Measurements from ENCODE around the gene RUVBL2.

RUVBL2 gene

GRCh38 chr19:49010453-49010852 is 16.8 kb downstream of the RUVBL2 start:
- DNase-seq (ENCODE audit: low read depth): no peak
- H3K4me3 ChIP-seq (ENCODE audit: low read depth, low read length): no peak overlapping the region
- TF ChIP-seq CTCF (conservative IDR thresholded peaks at IDR 0.05; ENCODE audit: low read depth, low read length): no peak

GRCh38 chr19:49011194-49011593 is 17.5 kb downstream of the RUVBL2 start:
- H3K4me3 ChIP-seq (ENCODE audit: low read depth, low read length): no peak overlapping the region
- TF ChIP-seq CTCF (conservative IDR thresholded peaks at IDR 0.05; ENCODE audit: low read depth, low read length): no peak
- DNase-seq (ENCODE audit: low read depth): no peak

DNA sequence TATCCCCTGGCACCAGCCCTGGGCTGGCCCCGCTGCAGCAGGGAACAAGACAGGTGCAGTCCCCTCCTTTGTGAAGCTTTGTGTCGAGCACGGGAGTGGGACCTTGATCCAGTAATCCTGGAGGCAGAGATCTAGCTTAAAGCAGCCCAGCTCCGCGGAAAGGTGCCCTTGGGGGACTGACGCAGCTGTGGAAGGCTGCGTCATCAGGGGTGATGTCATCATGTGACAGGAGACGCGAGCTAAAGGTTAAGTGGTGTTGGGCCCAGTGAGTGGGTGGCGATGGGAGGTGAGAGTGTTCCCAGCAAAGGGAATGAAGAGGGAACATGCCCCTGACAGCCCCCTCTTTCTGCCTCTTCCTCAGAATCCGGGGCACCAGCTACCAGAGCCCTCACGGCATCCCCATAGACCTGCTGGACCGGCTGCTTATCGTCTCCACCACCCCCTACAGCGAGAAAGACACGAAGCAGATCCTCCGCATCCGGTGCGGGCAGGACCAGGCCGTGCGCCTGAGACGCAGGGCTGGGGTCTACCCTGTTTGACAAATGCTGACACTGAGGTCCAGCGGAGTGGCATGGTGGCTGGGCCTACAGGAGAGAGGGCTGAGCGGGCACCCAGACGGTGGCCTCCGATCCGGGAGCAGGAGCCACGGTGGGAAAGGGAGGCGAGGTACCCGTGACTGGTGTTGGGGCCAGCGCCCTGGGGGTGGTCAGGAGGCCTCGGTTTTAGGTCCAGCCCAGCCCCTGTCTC is 20.6 kb downstream of the RUVBL2 start:
- no peak for DNase-seq (ENCODE audit: low read depth)
- H3K4me3 ChIP-seq (ENCODE audit: low read depth, low read length): no peak overlapping the region
- no peak for TF ChIP-seq CTCF (conservative IDR thresholded peaks at IDR 0.05; ENCODE audit: low read depth, low read length)

GRCh38 chr19:49014870-49015255 is 21.2 kb downstream of the RUVBL2 start:
- H3K4me3 ChIP-seq (ENCODE audit: low read depth, low read length): no peak overlapping the region
- TF ChIP-seq CTCF (conservative IDR thresholded peaks at IDR 0.05; ENCODE audit: low read depth, low read length): no peak
- no peak for DNase-seq (ENCODE audit: low read depth)

DNA sequence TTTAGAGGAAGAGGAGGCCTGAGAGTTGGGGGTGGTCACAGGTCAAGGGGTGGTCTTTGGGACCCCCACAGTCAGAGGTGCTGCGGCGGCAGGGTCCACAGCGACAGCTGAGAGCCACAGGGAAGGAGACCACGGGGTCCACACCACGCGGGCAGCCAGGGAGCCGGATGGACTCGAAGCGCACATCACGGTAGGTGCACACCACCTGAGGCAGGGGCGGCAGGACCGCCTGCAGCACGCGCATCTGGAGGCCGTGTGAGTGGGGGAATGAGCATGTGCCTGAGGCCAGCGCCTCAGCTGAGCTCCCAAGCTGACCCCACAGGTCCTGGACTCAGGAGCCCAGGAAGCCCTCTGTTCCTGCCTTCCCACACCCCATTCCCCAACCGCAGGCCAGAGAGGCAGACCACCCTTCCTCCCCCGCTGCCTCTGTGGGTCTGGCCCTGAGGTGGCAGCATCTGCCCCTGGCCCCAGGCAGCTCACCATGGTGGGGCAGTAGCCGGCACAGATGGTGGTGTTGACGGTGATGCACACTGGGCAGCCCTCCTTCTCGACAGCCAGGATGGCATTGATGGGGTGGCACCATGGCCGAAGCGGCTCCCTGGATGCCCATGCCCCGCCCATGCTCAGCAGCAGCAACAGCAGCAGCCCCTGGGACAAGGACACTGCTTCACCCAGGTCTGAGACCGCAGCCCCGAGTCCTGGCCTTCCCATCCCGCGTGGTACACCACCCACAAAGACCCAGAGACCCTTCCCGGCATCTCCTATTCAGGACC is 22.6 kb downstream of the RUVBL2 start:
- H3K4me3 ChIP-seq (ENCODE audit: low read depth, low read length): no peak overlapping the region
- no peak for TF ChIP-seq CTCF (conservative IDR thresholded peaks at IDR 0.05; ENCODE audit: low read depth, low read length)
- DNase-seq (ENCODE audit: low read depth): no peak

GRCh38 chr19:49017041-49017665 is 23.5 kb downstream of the RUVBL2 start, which contains the start of gene LHB:
LHB (minus strand) TSS chr19:49017091; CDS start chr19:49017081, 10 bp downstream.
- no peak for DNase-seq (ENCODE audit: low read depth)
- no peak for TF ChIP-seq CTCF (conservative IDR thresholded peaks at IDR 0.05; ENCODE audit: low read depth, low read length)
- peak within 1 kb of the TSS; percentile 47 for H3K4me3 ChIP-seq (ENCODE audit: low read depth, low read length)

Measured in choroid plexus epithelial cell (primary cell).